Tibial artery (tissue), 4 donors: Measurements from ENCODE around the gene PXDC1.
A peak's percentile ranks its signal among the peaks of the same experiment; 100 is the strongest.

ENCODE experiments used
- DNase-seq, 2 donors: peaks; one replicate each; pipeline ENCODE4 v3.0.0-alpha.2; 2019
- H3K27ac ChIP-seq, 2 donors: fragments of 200-600 bp; sonication (generic) in 1 of 2; 1 replicate in 1 of 2; 2 replicates in 1 of 2; pipeline ENCODE4 v1.5.1; 2018 to 2019; ENCODE audit warnings: mild to moderate bottlenecking in 1 of 2
- H3K27me3 ChIP-seq, 2 donors: fragments of 200-600 bp; sonication (generic) in 1 of 2; one replicate each; pipeline versions ENCODE4 v1.5.1 to v1.6.0; 2016 to 2019
- H3K36me3 ChIP-seq, 3 donors: fragments of 200-600 bp; sonication (generic) in 2 of 3; one replicate each; pipeline ENCODE4 v1.5.1; 2016 to 2019; ENCODE audit warnings: mild to moderate bottlenecking in 2 of 3
- H3K4me1 ChIP-seq, 4 donors: fragments of 200-600 bp; sonication (generic) in 2 of 4; 1 replicate in 3 of 4; 2 replicates in 1 of 4; pipeline ENCODE4 v1.5.1; 2016 to 2019
- H3K4me3 ChIP-seq, 2 donors: fragments of 200-600 bp; sonication (generic) in 1 of 2; 1 replicate in 1 of 2; 2 replicates in 1 of 2; pipeline ENCODE4 v1.5.1; 2018 to 2019; ENCODE audit warnings: mild to moderate bottlenecking in 2 of 2
- H3K9me3 ChIP-seq, 3 donors: fragments of 200-600 bp; sonication (generic) in 1 of 3; one replicate each; pipeline ENCODE4 v1.5.1; 2016 to 2019
- intact Hi-C: fragments of 100-400 bp; cut with DNase I; formaldehyde crosslinking; loops from one replicate; pipeline ENCODE4 v1.15.0; 2023; ENCODE audit warnings: low total_unique reads
- TF ChIP-seq, protein P1 (sequence below), 2 experiments: fragments of 200-600 bp in 1 of 2; fragments of 450-650 bp in 1 of 2; IDR thresholded peaks; one replicate each; pipeline ENCODE4 v1.5.1; 2017 to 2019; ENCODE audit warnings: antibody characterized with exemption in 2 of 2, mild to moderate bottlenecking in 1 of 2, moderate library complexity in 1 of 2

The PXDC1 gene

GRCh38 chr6:3742426-3743344 is 8.8 kb downstream of the PXDC1 start:
- Histone ChIP-seq H3K9me3 (no peaks in the 10 kb centered on the region), H3K27ac (peak overlapping the region; percentile 99), H3K27me3 (no peaks in the 10 kb centered on the region), H3K4me1 (peaks cover 6 to 99% (median 90%) of the 10 kb centered on the region in 4 donors), H3K36me3 (peaks cover 6 to 22% (median 18%) of the 10 kb centered on the region in 3 donors), H3K4me3 (peak overlapping the region; percentile 96 to 97)
- intact Hi-C loops = loop anchor here (5.0 to 10.0 kb wide), 4 partner anchors 190 to 615 kb away; partner anchors contain the start of gene ECI2
- peak; percentile 80 to 92 for DNase-seq
- TF ChIP-seq, protein P1, sequence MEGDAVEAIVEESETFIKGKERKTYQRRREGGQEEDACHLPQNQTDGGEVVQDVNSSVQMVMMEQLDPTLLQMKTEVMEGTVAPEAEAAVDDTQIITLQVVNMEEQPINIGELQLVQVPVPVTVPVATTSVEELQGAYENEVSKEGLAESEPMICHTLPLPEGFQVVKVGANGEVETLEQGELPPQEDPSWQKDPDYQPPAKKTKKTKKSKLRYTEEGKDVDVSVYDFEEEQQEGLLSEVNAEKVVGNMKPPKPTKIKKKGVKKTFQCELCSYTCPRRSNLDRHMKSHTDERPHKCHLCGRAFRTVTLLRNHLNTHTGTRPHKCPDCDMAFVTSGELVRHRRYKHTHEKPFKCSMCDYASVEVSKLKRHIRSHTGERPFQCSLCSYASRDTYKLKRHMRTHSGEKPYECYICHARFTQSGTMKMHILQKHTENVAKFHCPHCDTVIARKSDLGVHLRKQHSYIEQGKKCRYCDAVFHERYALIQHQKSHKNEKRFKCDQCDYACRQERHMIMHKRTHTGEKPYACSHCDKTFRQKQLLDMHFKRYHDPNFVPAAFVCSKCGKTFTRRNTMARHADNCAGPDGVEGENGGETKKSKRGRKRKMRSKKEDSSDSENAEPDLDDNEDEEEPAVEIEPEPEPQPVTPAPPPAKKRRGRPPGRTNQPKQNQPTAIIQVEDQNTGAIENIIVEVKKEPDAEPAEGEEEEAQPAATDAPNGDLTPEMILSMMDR (IDR thresholded peaks at IDR 0.05) = peak; percentile 89 to 96

DNA sequence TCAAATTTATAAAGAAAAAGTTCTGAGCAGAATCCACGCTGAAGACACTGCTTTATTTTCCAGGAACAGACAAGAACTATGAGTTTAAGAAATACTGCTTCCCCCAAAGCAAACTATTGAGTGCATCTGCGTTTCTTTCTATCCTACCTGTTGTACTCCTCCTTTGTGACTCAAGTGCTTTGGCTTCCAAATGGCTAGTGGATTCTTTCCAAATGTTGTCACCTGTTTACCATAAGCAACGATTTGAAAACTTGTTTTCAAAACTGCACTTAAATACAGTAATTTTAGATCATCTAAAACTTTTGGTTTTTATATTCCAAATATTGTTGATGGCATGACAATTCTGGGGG is 9.5 kb downstream of the PXDC1 start:
- DNase-seq = no peak
- Histone ChIP-seq H3K4me3 (peak overlapping the region; percentile 96 to 97), H3K27me3 (no peaks in the 10 kb centered on the region), H3K27ac (peak overlapping the region; percentile 99), H3K4me1 (peaks cover 6 to 99% (median 90%) of the 10 kb centered on the region in 4 donors), H3K9me3 (no peaks in the 10 kb centered on the region), H3K36me3 (peaks cover 12 to 28% (median 25%) of the 10 kb centered on the region in 3 donors)
- TF ChIP-seq, protein P1 (IDR thresholded peaks at IDR 0.05) = no peak
- intact Hi-C loops = loop anchor here (5.0 to 10.0 kb wide), 4 partner anchors 190 to 615 kb away; partner anchors contain the start of gene ECI2

DNA sequence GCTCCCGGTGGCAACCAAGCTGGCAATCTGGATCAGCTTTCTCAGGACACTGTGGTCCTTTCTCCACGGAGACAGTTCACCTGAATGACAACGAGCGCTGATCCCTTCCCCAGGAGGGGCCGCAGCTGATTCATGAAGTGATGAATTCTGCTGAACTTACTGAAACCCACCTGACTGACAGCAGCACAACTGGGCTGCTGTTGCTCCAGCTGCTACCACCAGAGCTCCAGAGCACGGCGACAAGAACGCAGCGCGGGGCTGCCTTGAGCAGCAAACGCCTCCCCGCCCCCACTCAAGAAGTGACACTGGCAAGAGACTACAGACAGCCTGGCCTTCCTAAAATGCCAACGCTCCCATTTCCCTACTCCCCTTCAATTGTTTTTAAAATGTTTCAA is 10.0 kb downstream of the PXDC1 start:
- TF ChIP-seq, protein P1 (IDR thresholded peaks at IDR 0.05) = peak in 1 of 2 experiments; percentile 17
- Histone ChIP-seq H3K9me3 (no peaks in the 10 kb centered on the region), H3K4me1 (peaks cover 6 to 99% (median 87%) of the 10 kb centered on the region in 4 donors), H3K27ac (peak overlapping the region; percentile 99), H3K4me3 (peak overlapping the region in 1 of 2 donors; percentile 96), H3K36me3 (peaks cover 18 to 34% (median 28%) of the 10 kb centered on the region in 3 donors), H3K27me3 (no peaks in the 10 kb centered on the region)
- intact Hi-C loops = loop anchor here (5.0 to 10.0 kb wide), 4 partner anchors 191 to 614 kb away; partner anchors contain the start of gene ECI2
- peak; percentile 24 to 70 for DNase-seq

- DNase-seq = peak; percentile 20 to 63
- H3K27ac ChIP-seq = peak overlapping the region; percentile 99
- H3K4me3 ChIP-seq = peak overlapping the region in 1 of 2 donors; percentile 96
- intact Hi-C loops = loop anchor here (5.0 to 10.0 kb wide), 4 partner anchors 191 to 614 kb away; partner anchors contain the start of gene ECI2
- H3K4me1 ChIP-seq = peaks cover 6 to 99% (median 83%) of the 10 kb centered on the region in 4 donors
- peaks cover 25 to 34% (median 30%) of the 10 kb centered on the region in 3 donors for H3K36me3 ChIP-seq
- H3K9me3 ChIP-seq = no peaks in the 10 kb centered on the region
- TF ChIP-seq, protein P1 (IDR thresholded peaks at IDR 0.05) = no peak
- H3K27me3 ChIP-seq = no peaks in the 10 kb centered on the region
These were observed 10.7 kb downstream of the PXDC1 start for GRCh38 chr6:3740551-3741476.

DNA sequence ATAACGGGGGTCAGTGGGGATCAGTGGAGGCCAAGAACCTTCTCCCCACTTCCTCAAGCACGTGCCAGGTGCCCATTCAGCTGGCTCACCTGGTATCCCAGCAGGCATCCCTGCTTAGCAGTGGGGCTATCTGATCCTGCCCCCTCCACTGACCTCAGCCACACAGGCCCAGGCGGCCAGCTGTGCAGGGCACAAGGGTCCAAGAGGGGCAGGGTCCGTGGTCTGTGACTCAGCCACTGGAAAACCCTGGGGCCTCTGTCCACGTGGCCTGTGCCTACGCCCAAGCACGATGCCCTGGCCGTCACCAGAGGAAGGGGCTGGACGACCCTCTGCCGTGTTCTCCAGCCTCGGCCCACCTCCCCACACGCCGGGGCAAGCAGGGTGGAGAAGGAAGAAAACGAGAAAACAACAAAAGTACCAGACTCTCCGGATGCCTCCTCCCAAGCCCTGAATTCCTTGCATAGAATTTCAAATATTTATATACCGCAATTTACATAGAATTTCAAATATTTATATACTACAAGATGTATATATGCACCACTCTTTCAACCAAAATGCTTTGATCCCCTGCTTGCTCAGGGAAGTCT is 12.1 kb downstream of the PXDC1 start:
- TF ChIP-seq, protein P1 (IDR thresholded peaks at IDR 0.05) = no peak
- intact Hi-C loops = loop anchor here (10.0 kb wide), 1 partner anchor 385 kb away; no protein-coding TSS in a partner anchor
- Histone ChIP-seq H3K27ac (peak overlapping the region; percentile 99), H3K9me3 (no peaks in the 10 kb centered on the region), H3K27me3 (no peaks in the 10 kb centered on the region), H3K4me1 (peaks cover 6 to 99% (median 76%) of the 10 kb centered on the region in 4 donors), H3K36me3 (peaks cover 36 to 42% (median 40%) of the 10 kb centered on the region in 3 donors), H3K4me3 (no peak overlapping the region)
- peak; percentile 23 to 61 for DNase-seq
